Testis (tissue), 3 donors: ENCODE results near the gene H3-3A. TPM values are rescaled to one million over a fixed set of nuclear protein-coding genes. Genes with fewer than 3 reads are reported as not detected.

Source experiments
- DNase-seq: peaks from one replicate; pipeline ENCODE4 v3.0.0-alpha.2; 2019
- H3K27ac ChIP-seq, 2 donors: fragments of 200-600 bp; sonication (generic); one replicate each; pipeline ENCODE4 v1.5.1; 2019
- H3K27me3 ChIP-seq: fragments of 200-600 bp; sonication (generic); one replicate; pipeline ENCODE4 v1.5.1; 2019
- H3K36me3 ChIP-seq: fragments of 200-600 bp; sonication (generic); one replicate; pipeline ENCODE4 v1.5.1; 2017; ENCODE audit warnings: low read depth; ENCODE audit errors: missing control alignments
- H3K4me1 ChIP-seq: fragments of 200-600 bp; sonication (generic); one replicate; pipeline ENCODE4 v1.5.1; 2019
- H3K4me3 ChIP-seq, 2 donors: fragments of 200-600 bp; sonication (generic); one replicate each; pipeline ENCODE4 v1.5.1; 2017 to 2019
- H3K9me3 ChIP-seq: fragments of 200-600 bp; sonication (generic); one replicate; pipeline ENCODE4 v1.5.1; 2017
- POLR2A ChIP-seq: fragments of 450-650 bp; IDR thresholded peaks from one replicate; pipeline ENCODE4 v1.6.1; 2017; ENCODE audit warnings: antibody characterized with exemption, mild to moderate bottlenecking, moderate library complexity
- WGBS, 2 donors: methylation state at CpG; one replicate each; pipeline ENCODE4 v1.1.5; 2018; 5-methylcytosine and 5-hydroxymethylcytosine counted together
- intact Hi-C: fragments of 100-400 bp; cut with DNase I; formaldehyde crosslinking; loops from one replicate; pipeline ENCODE4 v1.15.1; 2023; ENCODE audit warnings: low total_unique reads
- polyA plus RNA-seq: library from polyadenylated mRNA; stranded (reverse); fragments of 350-450 nt; fragmentation: Illumina TruSeq; extraction: RNeasy Lipid Tissue Mini Kit (QIAGEN cat#74804); gene quantifications from one replicate; pipeline ENCODE4 v1.2.3, GENCODE V29; 2014; ENCODE audit warnings: low read depth, low replicate concordance; ENCODE audit not compliant: insufficient read depth
- total RNA-seq, 2 donors: library from RNA; depleted of rRNA; stranded (reverse); fragments of >200 nt; gene quantifications; one replicate each; pipeline ENCODE4 v1.2.3, GENCODE V29; 2016
- TF ChIP-seq, protein P1 (sequence below), 3 experiments: fragments of 450-650 bp in 2 of 3; fragments of 200-600 bp in 1 of 3; sonication (generic) in 1 of 3; IDR thresholded peaks; one replicate each; pipeline ENCODE4 v1.5.1; 2016 to 2019; ENCODE audit warnings: antibody characterized with exemption in 3 of 3, mild to moderate bottlenecking in 2 of 3, moderate library complexity in 1 of 3

The H3-3A gene
- total and polyA plus RNA-seq, 3 donors from 2014 or later = 272 to 439 (median 367) TPM

DNA sequence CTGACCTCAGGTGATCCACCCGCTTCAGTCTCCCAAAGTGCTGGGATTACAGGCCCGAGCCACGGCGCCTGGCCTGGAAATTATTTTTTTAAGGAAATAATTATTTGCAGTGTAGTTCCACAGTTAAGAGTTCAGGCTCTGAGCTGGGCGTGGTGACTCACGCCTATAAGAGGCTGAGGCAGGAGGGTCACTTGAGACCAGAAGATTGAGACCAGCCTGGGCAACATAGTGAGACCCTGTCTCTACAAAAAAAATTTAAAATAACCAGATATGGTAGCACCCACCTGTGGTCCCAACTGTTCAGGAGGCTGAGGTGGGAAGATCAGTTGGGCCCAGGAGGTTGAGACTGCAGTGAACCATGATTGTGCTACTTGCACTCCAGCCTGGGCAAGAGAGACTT, 13.9 kb downstream of the H3-3A start:
- H3K4me1 ChIP-seq = no peaks in the 10 kb centered on the region
- intact Hi-C loops = no loop called here
- TF ChIP-seq, protein P1, sequence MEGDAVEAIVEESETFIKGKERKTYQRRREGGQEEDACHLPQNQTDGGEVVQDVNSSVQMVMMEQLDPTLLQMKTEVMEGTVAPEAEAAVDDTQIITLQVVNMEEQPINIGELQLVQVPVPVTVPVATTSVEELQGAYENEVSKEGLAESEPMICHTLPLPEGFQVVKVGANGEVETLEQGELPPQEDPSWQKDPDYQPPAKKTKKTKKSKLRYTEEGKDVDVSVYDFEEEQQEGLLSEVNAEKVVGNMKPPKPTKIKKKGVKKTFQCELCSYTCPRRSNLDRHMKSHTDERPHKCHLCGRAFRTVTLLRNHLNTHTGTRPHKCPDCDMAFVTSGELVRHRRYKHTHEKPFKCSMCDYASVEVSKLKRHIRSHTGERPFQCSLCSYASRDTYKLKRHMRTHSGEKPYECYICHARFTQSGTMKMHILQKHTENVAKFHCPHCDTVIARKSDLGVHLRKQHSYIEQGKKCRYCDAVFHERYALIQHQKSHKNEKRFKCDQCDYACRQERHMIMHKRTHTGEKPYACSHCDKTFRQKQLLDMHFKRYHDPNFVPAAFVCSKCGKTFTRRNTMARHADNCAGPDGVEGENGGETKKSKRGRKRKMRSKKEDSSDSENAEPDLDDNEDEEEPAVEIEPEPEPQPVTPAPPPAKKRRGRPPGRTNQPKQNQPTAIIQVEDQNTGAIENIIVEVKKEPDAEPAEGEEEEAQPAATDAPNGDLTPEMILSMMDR (IDR thresholded peaks at IDR 0.05) = no peak
- TF ChIP-seq POLR2A = no peak
- no peak overlapping the region for H3K27ac ChIP-seq
- no peaks in the 10 kb centered on the region for H3K27me3 ChIP-seq
- H3K36me3 ChIP-seq = no peaks in the 10 kb centered on the region
- DNase-seq = no peak
- no peak overlapping the region for H3K4me3 ChIP-seq
- H3K9me3 ChIP-seq = no peaks in the 10 kb centered on the region
- WGBS, 2 donors = 94 to 98% methylated on average over 6 of the region's 6 CpGs

DNA sequence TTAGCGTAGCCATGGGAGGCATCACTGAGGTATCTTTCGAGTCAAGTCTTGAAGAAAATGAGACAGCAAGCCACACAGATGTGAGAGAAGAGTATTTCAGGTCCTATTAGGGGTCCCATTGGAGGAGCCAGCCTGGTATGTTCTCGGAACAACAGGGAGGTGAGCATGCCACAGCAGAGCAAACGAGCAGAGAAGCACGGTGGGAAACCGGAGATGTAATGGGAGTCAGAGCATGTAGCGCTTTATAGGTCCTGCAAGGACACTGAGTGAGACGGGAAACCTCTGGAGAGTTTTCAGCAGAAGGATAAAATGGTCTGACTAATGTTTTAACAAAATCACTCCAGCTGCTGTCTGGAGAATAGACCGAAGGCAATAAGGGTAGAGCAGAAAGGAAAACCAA, 15.9 kb downstream of the H3-3A start:
- no peak overlapping the region for H3K4me3 ChIP-seq
- H3K9me3 ChIP-seq = no peaks in the 10 kb centered on the region
- H3K27me3 ChIP-seq = no peaks in the 10 kb centered on the region
- no peak for DNase-seq
- no peak for TF ChIP-seq POLR2A
- TF ChIP-seq, protein P1 (IDR thresholded peaks at IDR 0.05) = no peak
- H3K4me1 ChIP-seq = peaks cover 5% of the 10 kb centered on the region
- intact Hi-C loops = no loop called here
- no peak overlapping the region for H3K27ac ChIP-seq
- WGBS, 2 donors = 52 to 68% methylated on average over 9 of the region's 9 CpGs
- no peaks in the 10 kb centered on the region for H3K36me3 ChIP-seq

DNA sequence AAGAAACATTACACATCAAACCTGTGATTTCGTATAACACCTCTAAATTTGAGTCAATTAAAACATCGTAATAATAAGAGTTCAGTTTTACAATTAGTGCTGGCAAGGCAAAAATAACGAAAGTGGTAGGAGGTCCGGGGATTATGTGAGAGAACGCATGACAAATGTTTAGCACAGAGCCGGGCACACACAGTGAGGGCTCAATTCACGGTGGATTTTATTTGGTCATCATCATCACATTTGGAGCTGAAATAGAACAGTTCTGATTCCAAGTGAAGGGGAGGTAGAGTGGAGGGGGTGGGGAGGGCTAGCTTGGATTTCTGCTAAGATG, 20.0 kb downstream of the H3-3A start:
- H3K4me1 ChIP-seq = peaks cover 5% of the 10 kb centered on the region
- no peaks in the 10 kb centered on the region for H3K36me3 ChIP-seq
- H3K27ac ChIP-seq = peak overlapping the region; percentile 71 to 78
- intact Hi-C loops = no loop called here
- peak overlapping the region; percentile 65 to 83 for H3K4me3 ChIP-seq
- 49 to 59% methylated on average over 7 of the region's 7 CpGs for WGBS, 2 donors
- no peaks in the 10 kb centered on the region for H3K9me3 ChIP-seq
- TF ChIP-seq, protein P1 (IDR thresholded peaks at IDR 0.05) = no peak
- no peak for TF ChIP-seq POLR2A
- H3K27me3 ChIP-seq = no peaks in the 10 kb centered on the region
- DNase-seq = no peak

DNA sequence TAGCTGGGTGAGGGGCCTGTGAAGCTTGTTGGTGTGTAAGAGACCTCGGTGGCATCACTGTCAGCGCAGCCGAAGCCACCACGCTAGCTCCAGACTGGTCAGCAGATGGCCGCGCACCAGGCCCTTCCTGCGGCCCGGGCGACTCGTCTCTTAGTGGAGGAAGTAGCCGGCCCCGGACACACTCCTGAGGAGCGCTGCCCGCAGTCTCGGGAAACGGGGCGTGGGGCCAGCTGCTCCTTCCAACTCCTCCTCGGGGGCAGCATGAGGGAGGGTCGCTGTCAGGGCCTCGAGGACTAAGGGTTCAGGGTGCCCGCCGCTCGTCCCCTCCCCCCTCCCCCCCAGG, 20.4 kb downstream of the H3-3A start:
- intact Hi-C loops = no loop called here
- no peak for TF ChIP-seq POLR2A
- TF ChIP-seq, protein P1 (IDR thresholded peaks at IDR 0.05) = no peak
- Histone ChIP-seq H3K36me3 (no peaks in the 10 kb centered on the region), H3K9me3 (no peaks in the 10 kb centered on the region), H3K4me1 (peaks cover 5% of the 10 kb centered on the region), H3K4me3 (peak overlapping the region; percentile 65 to 83), H3K27me3 (no peaks in the 10 kb centered on the region), H3K27ac (peak overlapping the region; percentile 71 to 78)
- peak; percentile 79 for DNase-seq
- WGBS, 2 donors = 0 to 1% methylated on average over 2 to 23 of the region's 23 CpGs

DNA sequence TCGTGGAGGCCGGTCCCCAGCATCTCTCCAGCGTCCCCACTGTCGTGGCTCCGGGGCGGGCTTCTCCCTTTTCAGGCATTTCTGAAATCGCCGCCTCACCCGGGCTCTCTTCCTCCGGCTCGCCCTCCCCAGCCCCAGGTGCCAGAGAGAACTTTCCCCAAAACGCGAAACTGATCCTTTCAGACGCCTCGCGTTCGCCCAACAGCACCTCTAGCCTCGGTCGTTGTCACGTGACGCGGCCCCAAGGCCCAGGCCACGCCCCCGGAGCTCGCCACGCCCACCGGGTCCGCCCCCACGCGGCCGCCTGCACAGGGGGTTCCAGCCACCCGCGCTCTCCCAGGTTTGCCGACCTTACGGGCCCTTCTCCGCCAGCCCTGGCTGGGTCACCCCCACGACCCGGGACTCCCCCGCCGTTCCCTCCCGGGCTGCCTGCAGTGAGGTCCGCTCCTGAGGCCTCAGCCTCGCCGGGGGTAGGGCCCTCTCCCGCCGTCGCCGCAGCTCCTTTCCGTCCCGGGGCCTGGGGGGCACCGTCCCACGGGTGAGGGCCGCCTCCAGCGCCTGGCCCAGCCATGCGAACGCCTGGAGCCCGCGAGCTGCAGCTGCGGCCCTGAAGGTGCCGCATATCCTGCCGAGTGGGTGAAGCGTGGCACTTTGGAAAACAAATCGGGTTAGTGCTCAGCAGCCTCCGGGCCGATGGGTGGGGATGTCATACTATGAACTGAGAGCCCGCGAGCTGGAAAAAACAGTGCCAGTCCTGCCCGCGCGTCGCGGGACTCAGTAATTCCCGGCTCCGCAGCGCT, 21.0 kb downstream of the H3-3A start:
- no peaks in the 10 kb centered on the region for H3K36me3 ChIP-seq
- intact Hi-C loops = no loop called here
- H3K27ac ChIP-seq = peak overlapping the region; percentile 71 to 78
- H3K4me3 ChIP-seq = peak overlapping the region; percentile 65 to 83
- TF ChIP-seq, protein P1 (IDR thresholded peaks at IDR 0.05) = no peak
- TF ChIP-seq POLR2A = no peak
- peaks cover 5% of the 10 kb centered on the region for H3K4me1 ChIP-seq
- no peaks in the 10 kb centered on the region for H3K27me3 ChIP-seq
- WGBS, 2 donors = 3% methylated on average over 43 to 72 of the region's 75 CpGs
- H3K9me3 ChIP-seq = no peaks in the 10 kb centered on the region
- peak; percentile 96 for DNase-seq
